GM18951 (cell line): ENCODE data around the gene FAM163A.

Experiments used
- POLR2A ChIP-seq: IDR thresholded peaks from 4 replicates; pipeline ENCODE4 v1.6.1; 2011; ENCODE audit warnings: mild to moderate bottlenecking; ENCODE audit not compliant: insufficient read length, insufficient read depth; ENCODE audit errors: extremely low read depth
- in situ Hi-C: fragments of 300-500 bp; cut with MboI; formaldehyde crosslinking; loops from one replicate; pipeline ENCODE4 v1.12.0; 2022; ENCODE audit warnings: low sequenced_read_pairs, mixed read lengths, inconsistent platforms; ENCODE audit not compliant: unreplicated experiment

FAM163A gene

DNA sequence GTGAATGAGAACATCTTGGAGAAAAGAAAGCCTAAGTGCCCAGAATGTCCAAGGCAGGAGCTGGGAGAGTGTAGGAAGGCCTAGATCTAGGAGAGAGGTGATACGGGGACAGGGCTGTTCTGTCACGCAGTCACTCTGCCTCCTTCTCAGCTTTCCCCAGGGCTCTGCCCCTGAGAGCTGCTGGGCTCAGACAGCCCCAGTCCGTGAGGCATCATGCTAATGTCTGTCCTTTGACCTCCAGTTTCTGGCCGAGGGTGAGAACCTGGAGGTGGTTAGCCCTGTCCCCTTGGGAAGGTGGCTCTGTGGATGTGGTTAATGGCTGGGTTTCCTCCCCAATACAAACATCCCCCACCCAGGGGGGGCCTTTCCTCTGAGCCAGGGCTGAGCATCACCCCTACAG lies 63.2 kb downstream of the FAM163A start:
- in situ Hi-C loops = loop anchor here (25.0 kb wide), 1 partner anchor 544 kb away; no protein-coding TSS in a partner anchor
- TF ChIP-seq POLR2A = no peak

DNA sequence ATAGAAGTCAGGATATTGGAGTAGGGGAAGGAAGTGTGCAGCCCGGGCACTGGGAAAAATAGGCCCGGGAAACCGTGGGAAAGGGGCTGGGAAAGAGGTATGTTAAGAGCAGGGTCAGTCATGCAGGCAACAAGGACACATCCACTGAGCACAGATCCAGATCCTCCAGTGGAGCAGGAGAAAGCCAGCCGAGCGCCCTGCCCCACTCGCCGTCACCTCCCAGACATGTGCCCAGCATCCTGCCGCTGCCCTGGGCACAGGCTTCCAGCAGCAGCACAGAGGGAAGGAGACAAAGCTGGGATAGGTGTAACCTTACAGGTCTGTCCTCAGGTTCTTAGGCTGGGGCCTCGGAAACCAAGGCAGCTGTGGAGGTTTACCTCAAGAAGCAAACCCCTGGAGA lies 64.2 kb downstream of the FAM163A start:
- in situ Hi-C loops = loop anchor here (25.0 kb wide), 1 partner anchor 545 kb away; no protein-coding TSS in a partner anchor

DNA sequence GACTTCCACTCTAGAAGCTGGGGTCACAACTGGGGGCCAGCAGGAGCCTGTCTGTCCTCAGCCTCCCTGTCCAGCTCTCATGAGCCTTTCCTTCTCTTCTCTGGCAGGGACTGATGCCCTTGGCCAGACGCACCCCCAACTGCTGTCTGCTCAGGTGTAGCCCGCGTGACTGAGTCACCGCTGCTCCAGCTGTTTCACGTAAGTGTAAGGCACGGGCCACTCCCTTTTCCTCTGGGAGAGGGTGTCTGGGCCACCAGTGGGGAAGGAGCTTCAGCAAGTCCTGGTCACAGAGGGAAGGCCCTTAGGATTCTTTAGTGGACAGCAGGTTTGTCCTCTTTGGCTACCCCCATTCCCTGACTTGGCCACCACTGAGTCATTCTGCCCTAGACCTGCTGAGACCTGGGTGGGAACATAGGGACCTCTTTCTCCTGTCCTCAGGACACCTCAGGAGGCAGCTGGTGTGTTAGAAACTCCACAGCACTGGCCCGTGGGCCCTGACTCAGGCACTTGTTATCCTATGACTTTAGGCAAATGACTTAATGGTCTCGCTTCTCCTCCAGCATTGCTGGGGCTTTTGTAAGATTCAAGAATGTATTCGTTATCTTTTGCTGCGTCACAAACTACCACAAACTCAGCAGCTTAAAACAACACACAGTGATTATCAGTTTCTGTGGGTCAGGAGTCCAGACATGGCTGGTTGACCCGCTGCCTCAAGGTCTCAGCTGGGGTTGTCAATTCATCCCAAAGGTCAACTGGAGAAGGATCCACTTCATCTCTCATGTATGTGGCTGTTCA lies 64.8 kb downstream of the FAM163A start:
- no peak for TF ChIP-seq POLR2A
- in situ Hi-C loops = loop anchor here (25.0 kb wide), 1 partner anchor 546 kb away; no protein-coding TSS in a partner anchor

More for the DNA sequence above, 64.2 kb downstream of the FAM163A start:
- TF ChIP-seq POLR2A = no peak

DNA sequence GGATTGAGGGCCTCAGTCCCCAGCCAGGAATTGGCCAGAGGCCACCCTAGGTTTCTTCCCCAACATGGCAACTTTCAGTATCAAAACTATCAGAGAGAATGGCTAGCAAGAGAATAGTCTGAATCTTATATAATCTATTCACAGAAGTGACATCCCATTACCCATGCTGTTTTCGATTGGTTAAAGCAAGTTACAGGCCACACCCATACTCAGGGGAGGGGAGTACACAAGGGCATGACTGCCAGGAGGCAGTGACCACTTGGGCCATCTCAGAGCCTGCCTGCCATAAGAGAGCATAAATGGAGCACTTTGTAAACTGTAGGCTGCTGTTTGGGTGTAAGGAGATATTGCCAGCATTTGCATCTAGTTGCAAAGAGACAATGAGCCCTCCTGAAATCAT lies 65.4 kb downstream of the FAM163A start:
- in situ Hi-C loops = loop anchor here (25.0 kb wide), 1 partner anchor 546 kb away; no protein-coding TSS in a partner anchor
- TF ChIP-seq POLR2A = no peak

DNA sequence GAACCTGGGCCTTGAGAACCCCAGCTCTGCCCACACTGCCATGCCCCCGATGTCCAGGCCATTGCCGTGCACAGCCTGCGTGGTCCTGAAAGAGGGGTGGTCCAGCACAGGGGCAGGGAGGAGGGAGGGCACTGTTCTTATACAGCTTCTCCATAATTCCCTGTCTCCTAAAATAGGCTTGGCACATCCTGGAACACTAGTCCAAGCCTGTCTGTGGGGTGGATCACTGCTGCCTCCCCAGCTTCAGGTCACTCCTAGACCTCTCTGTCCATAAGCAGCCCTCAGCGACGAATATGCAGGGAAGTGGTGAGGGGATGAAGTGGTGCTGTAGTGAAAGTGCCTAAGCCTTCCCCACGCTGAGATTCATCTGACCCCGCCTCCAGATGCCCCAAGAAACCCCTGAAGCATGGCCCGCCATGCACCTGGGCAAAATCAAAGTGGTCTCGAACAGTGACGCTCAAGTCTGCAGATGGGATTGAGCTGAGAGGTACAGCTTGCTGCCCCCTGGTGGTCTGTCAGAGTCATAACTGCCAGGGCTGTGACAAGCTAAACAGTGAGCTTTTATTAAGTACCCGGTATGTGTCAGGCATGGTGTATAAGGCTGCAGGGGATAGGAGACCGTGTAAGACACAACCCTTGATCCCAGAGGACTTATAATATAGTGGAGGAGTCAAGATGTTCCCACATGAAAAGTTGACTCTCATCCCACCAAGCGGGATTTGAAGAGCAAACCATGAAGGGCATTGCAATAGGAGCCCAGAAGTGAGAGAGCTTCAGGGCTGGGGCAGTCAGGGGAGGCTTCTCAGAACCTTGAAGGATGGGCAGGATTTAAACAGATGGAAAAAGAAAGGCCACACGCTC lies 66.6 kb downstream of the FAM163A start:
- no peak for TF ChIP-seq POLR2A
- in situ Hi-C loops = loop anchor here (10.0 to 25.0 kb wide), 2 partner anchors 105 to 547 kb away; no protein-coding TSS in a partner anchor

DNA sequence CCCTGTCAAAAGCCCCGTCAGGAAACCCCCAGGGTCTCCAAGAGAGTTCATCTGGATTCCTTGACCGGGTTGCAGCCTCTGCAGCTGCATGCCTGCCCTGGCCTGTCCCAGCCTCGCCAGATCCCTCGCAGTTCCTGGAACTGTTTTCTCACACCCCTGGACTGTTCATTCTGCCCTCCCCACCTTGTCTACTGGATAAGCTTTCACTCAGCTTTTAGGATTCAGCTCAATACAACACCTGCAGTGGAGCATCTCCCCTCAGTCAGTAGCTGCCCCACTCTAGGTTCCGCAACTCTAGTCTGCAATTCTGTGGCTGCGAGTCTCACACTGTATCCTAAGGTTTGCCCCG lies 67.2 kb downstream of the FAM163A start:
- no peak for TF ChIP-seq POLR2A
- in situ Hi-C loops = loop anchor here (10.0 to 25.0 kb wide), 2 partner anchors 106 to 548 kb away; no protein-coding TSS in a partner anchor

DNA sequence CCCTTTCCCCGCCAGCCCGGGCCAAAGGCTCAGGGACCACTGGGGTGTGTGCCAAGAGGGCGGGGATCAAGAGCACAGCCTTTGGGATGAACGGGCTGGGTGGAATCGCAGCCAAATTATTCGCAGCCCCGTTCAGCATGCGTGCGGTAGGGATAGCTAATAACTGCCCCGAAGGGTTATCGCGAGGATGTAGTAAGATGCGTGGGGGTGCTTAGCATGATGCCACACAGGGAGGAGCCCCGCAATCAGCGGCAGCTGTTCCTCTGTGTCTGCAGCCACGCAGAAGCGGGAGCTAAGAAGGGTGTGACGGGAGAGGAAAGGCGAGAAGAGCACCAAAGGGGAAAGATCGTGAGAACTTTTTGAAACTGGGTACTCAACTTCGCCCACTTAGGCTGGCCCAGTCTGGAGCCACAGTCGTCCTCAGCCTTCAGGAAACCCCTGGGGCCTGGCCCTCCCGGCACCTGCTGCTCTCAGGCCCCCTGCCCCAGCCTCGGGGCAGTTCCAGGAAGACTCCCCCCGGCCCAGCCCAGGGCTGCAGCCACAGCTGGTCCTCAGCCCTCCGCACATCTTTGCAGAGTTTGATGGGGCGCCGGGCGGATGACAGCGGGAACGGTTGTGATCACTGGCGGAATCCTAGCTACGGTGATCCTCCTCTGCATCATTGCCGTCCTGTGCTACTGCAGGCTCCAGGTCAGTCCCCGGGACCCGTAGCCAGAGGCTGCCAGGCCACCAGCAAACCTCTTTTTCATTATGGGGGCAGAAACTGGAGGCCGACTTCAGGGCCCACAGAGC lies 69.6 kb downstream of the FAM163A start:
- in situ Hi-C loops = loop anchor here (10.0 to 25.0 kb wide), 2 partner anchors 108 to 550 kb away; no protein-coding TSS in a partner anchor
- TF ChIP-seq POLR2A = no peak

DNA sequence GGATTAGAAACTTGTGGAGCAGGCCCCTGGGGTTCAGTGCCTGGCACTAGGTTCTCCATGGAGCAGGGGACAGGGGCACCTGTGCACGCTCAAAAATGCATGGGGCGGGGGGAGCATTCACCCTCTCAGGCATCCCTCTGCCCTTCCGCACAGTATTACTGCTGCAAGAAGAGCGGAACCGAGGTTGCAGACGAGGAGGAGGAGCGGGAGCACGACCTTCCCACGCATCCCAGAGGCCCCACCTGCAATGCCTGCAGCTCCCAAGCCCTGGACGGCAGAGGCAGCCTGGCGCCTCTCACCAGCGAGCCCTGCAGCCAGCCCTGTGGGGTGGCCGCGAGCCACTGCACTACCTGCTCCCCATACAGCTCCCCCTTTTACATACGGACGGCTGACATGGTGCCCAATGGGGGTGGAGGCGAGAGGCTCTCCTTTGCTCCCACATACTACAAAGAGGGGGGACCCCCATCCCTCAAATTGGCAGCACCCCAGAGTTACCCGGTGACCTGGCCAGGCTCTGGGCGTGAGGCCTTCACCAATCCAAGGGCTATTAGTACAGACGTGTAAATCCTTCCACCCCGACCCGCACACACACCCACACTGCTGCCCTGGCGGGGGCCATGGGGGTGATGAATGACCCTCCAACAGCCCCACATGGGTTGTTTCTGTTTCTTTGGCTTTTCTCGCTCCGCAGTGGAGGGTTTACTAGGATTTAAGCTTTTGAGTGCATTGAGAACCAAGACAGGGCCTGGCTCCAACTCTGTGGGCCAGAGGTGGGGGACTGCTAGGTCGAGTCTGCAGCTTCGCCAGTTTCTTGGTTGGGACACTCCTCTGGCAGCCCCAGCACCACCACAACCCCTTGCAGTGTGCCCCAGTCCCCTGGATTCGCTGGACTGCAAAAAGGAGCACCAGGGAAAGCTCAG lies 70.8 kb downstream of the FAM163A start:
- no peak for TF ChIP-seq POLR2A
- in situ Hi-C loops = loop anchor here (10.0 to 25.0 kb wide), 2 partner anchors 109 to 552 kb away; no protein-coding TSS in a partner anchor

DNA sequence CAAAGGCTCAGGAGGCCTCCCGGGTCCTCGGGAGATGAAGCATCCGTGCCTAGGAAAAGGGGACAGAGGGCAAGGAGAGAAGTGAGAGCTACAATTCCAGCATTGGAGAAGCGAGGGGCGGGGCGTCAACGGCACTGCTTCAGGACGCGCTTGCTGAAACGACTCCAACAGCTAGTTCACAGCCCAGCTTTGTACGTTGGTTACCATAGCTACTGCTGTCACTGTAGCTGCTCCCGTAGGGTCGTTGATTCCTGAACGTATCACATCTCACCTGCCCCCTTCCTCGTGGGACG lies 71.4 kb downstream of the FAM163A start:
- in situ Hi-C loops = loop anchor here (10.0 to 25.0 kb wide), 2 partner anchors 110 to 552 kb away; no protein-coding TSS in a partner anchor
- no peak for TF ChIP-seq POLR2A

DNA sequence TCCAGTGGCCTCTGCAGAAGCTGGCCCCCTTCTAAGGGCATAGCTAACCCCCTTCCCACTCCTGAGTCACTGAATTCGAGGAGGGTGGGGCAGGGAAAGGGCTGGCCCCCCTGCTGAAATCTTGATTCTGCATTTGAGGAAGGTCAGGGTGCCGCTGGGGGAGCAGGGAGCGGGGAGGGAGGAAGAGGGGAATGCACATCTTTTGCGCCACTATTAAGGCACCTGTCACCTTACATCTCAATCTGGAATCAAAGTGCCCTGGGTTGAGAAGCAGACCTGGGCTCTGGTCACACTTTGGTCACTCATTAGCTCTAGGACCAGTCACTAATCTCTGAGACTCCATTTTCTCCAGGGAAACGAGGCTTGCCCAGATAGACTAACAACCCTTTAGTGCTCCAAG lies 72.5 kb downstream of the FAM163A start:
- in situ Hi-C loops = loop anchor here (10.0 to 25.0 kb wide), 2 partner anchors 111 to 553 kb away; no protein-coding TSS in a partner anchor
- no peak for TF ChIP-seq POLR2A

DNA sequence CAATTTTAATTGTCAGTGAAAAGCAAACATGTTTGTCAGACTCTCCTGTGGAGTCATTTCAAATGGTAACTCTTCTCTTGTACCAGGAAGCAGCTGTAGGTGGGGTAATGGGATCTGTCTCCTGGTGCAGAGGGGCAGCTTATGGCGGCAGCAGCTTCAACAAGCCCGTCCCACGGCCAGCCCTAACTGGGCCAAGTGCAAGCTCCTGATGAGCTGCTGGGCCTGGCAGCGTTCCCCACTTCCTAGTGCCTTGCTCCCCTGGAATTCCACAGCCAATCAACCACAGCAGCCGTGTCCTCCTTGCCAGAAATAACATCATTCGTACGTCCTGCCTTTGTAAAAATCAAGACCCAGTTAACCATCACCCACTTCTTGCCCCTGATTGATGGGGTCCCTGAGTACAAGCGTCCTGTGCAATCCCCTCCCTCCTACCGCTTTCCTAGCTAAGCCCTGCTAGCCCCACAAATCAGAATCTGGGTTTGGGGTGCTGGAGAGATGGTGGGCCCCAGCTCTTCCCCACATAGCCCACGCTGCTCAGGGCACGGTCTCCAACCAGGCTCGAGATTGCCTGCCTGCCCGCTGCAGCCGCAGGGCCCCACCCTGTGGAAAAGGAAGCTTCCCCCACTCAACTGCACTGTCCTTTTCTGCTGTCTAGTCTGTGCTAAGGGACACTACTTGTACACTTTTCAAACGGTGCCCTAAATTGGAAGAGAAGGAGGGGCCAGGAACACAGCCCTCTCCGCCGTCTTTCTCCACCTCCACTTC lies 73.3 kb downstream of the FAM163A start:
- no peak for TF ChIP-seq POLR2A
- in situ Hi-C loops = loop anchor here (10.0 to 25.0 kb wide), 2 partner anchors 112 to 554 kb away; no protein-coding TSS in a partner anchor

DNA sequence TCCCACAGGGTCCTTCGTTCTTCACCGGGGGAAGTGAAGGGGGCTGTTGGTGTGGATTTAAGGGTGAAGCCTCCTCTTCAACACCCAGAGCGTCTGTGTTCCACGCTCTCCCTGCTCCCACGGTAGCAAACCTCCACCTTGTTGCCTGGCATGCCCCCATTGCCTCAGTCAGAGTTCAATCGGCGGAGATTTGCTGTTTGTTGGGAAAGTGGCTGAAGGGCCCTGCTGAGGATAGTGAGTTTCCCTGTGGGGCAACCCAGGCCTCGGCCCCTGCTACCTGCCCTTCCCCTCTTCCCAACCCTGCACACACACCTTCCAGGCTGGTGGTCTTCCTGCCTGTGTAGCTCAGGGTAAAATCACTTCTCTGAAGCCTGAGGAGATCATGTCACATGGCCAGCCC lies 74.0 kb downstream of the FAM163A start:
- in situ Hi-C loops = loop anchor here (10.0 to 25.0 kb wide), 2 partner anchors 112 to 555 kb away; no protein-coding TSS in a partner anchor
- TF ChIP-seq POLR2A = no peak
